ENCODE results near the gene FAM53B.
A peak's percentile ranks its signal among the peaks of the same experiment; 100 is the strongest.
"Not testable (repeated sequence)": the region's sequence is repeated elsewhere in the genome, so short reads cannot be mapped to it uniquely, and the experiment has no call there.

Gene FAM53B

GRCh38 chr10:124746992-124747391, 2.8 kb upstream of the FAM53B start:
- H3K4me1 Mint-ChIP-seq (ENCODE audit: low read depth) = peaks cover 37% of the 10 kb centered on the region

GRCh38 chr10:124746447-124746846, 2.3 kb upstream of the FAM53B start:
- not testable (repeated sequence) for H3K27ac Mint-ChIP-seq; H3K27me3 Mint-ChIP-seq; H3K36me3 Mint-ChIP-seq (ENCODE audit: low read depth); H3K9me3 Mint-ChIP-seq; H3K4me3 Mint-ChIP-seq
- peaks cover 42% of the 10 kb centered on the region for H3K4me1 Mint-ChIP-seq (ENCODE audit: low read depth)

More at GRCh38 chr10:124746992-124747391, 2.8 kb upstream of the FAM53B start:
- H3K27me3 Mint-ChIP-seq = peaks cover 5% of the 10 kb centered on the region
- no peak overlapping the region for H3K4me3 Mint-ChIP-seq
- H3K9me3 Mint-ChIP-seq = no peaks in the 10 kb centered on the region
- no peak overlapping the region for H3K27ac Mint-ChIP-seq
- H3K36me3 Mint-ChIP-seq (ENCODE audit: low read depth) = peaks cover 7% of the 10 kb centered on the region

- Mint-ChIP-seq H3K27me3 (peaks cover 9% of the 10 kb centered on the region), H3K4me1 (ENCODE audit: low read depth) (peaks cover 50% of the 10 kb centered on the region), H3K9me3 (no peaks in the 10 kb centered on the region), H3K27ac (no peak overlapping the region), H3K4me3 (no peak overlapping the region), H3K36me3 (ENCODE audit: low read depth) (peaks cover 7% of the 10 kb centered on the region)
Observed at GRCh38 chr10:124745673-124746072, 1.5 kb upstream of the FAM53B start.

GRCh38 chr10:124745252-124745651, 1.1 kb upstream of the FAM53B start:
- Mint-ChIP-seq H3K9me3 (no peaks in the 10 kb centered on the region), H3K4me3 (peak overlapping the region; percentile 53), H3K36me3 (ENCODE audit: low read depth) (peaks cover 7% of the 10 kb centered on the region), H3K27me3 (peaks cover 11% of the 10 kb centered on the region), H3K4me1 (ENCODE audit: low read depth) (peaks cover 54% of the 10 kb centered on the region), H3K27ac (no peak overlapping the region)

- H3K4me3 Mint-ChIP-seq = peak overlapping the region; percentile 93
- H3K9me3 Mint-ChIP-seq = no peaks in the 10 kb centered on the region
- H3K27me3 Mint-ChIP-seq = peaks cover 20% of the 10 kb centered on the region
- H3K36me3 Mint-ChIP-seq (ENCODE audit: low read depth) = peaks cover 10% of the 10 kb centered on the region
- peaks cover 62% of the 10 kb centered on the region for H3K4me1 Mint-ChIP-seq (ENCODE audit: low read depth)
- peak overlapping the region; percentile 88 for H3K27ac Mint-ChIP-seq
Observed at GRCh38 chr10:124743191-124744101, 732 bp downstream of the FAM53B start.

GRCh38 chr10:124742413-124743190, 1.6 kb downstream of the FAM53B start:
- Mint-ChIP-seq H3K4me1 (ENCODE audit: low read depth) (peaks cover 67% of the 10 kb centered on the region), H3K27ac (peak overlapping the region; percentile 80), H3K9me3 (no peaks in the 10 kb centered on the region), H3K4me3 (peak overlapping the region; percentile 93), H3K36me3 (ENCODE audit: low read depth) (peaks cover 5% of the 10 kb centered on the region), H3K27me3 (peaks cover 20% of the 10 kb centered on the region)

GRCh38 chr10:124741922-124742412, 2.2 kb downstream of the FAM53B start:
- Mint-ChIP-seq H3K27me3 (peaks cover 20% of the 10 kb centered on the region), H3K4me1 (ENCODE audit: low read depth) (peaks cover 73% of the 10 kb centered on the region), H3K9me3 (no peaks in the 10 kb centered on the region), H3K27ac (peak overlapping the region; percentile 80), H3K4me3 (peak overlapping the region; percentile 93), H3K36me3 (ENCODE audit: low read depth) (peaks cover 5% of the 10 kb centered on the region)

- no peaks in the 10 kb centered on the region for H3K9me3 Mint-ChIP-seq
- peaks cover 5% of the 10 kb centered on the region for H3K36me3 Mint-ChIP-seq (ENCODE audit: low read depth)
- peak overlapping the region; percentile 77 for H3K4me3 Mint-ChIP-seq
- H3K27ac Mint-ChIP-seq = peak overlapping the region; percentile 70
- H3K27me3 Mint-ChIP-seq = peaks cover 20% of the 10 kb centered on the region
- H3K4me1 Mint-ChIP-seq (ENCODE audit: low read depth) = peaks cover 78% of the 10 kb centered on the region
Observed at GRCh38 chr10:124741281-124741921, 2.8 kb downstream of the FAM53B start.

GRCh38 chr10:124740369-124741280, 3.6 kb downstream of the FAM53B start:
- peaks cover 5% of the 10 kb centered on the region for H3K36me3 Mint-ChIP-seq (ENCODE audit: low read depth)

GRCh38 chr10:124739986-124740368, 4.2 kb downstream of the FAM53B start:
- peak overlapping the region; percentile 77 for H3K4me3 Mint-ChIP-seq
- peak overlapping the region; percentile 53 for H3K27ac Mint-ChIP-seq

More at GRCh38 chr10:124740369-124741280, 3.6 kb downstream of the FAM53B start:
- Mint-ChIP-seq H3K4me3 (peak overlapping the region; percentile 77), H3K27ac (peak overlapping the region; percentile 70), H3K9me3 (no peaks in the 10 kb centered on the region), H3K4me1 (ENCODE audit: low read depth) (peaks cover 85% of the 10 kb centered on the region), H3K27me3 (peaks cover 20% of the 10 kb centered on the region)

GRCh38 chr10:124739119-124739921, 4.9 kb downstream of the FAM53B start:
- Mint-ChIP-seq H3K36me3 (ENCODE audit: low read depth) (peaks cover 5% of the 10 kb centered on the region), H3K9me3 (no peaks in the 10 kb centered on the region), H3K27ac (peak overlapping the region; percentile 64), H3K4me1 (ENCODE audit: low read depth) (peaks cover 87% of the 10 kb centered on the region), H3K4me3 (peak overlapping the region; percentile 24), H3K27me3 (peaks cover 20% of the 10 kb centered on the region)

More at GRCh38 chr10:124739986-124740368, 4.2 kb downstream of the FAM53B start:
- Mint-ChIP-seq H3K9me3 (no peaks in the 10 kb centered on the region), H3K36me3 (ENCODE audit: low read depth) (peaks cover 5% of the 10 kb centered on the region), H3K27me3 (peaks cover 20% of the 10 kb centered on the region), H3K4me1 (ENCODE audit: low read depth) (peaks cover 85% of the 10 kb centered on the region)

GRCh38 chr10:124738441-124738840, 5.7 kb downstream of the FAM53B start:
- Mint-ChIP-seq H3K27ac (peak overlapping the region; percentile 64), H3K36me3 (ENCODE audit: low read depth) (peaks cover 11% of the 10 kb centered on the region)

GRCh38 chr10:124737708-124738107, 6.5 kb downstream of the FAM53B start:
- Mint-ChIP-seq H3K27me3 (peaks cover 17% of the 10 kb centered on the region), H3K4me1 (ENCODE audit: low read depth) (peaks cover 99% of the 10 kb centered on the region), H3K4me3 (no peak overlapping the region), H3K36me3 (ENCODE audit: low read depth) (peaks cover 14% of the 10 kb centered on the region), H3K27ac (no peak overlapping the region), H3K9me3 (no peaks in the 10 kb centered on the region)

More at GRCh38 chr10:124738441-124738840, 5.7 kb downstream of the FAM53B start:
- Mint-ChIP-seq H3K4me3 (no peak overlapping the region), H3K27me3 (peaks cover 20% of the 10 kb centered on the region), H3K9me3 (no peaks in the 10 kb centered on the region), H3K4me1 (ENCODE audit: low read depth) (peaks cover 96% of the 10 kb centered on the region)

All from stimulated activated naive CD8-positive, alpha-beta T cell treated with anti-CD3 and anti-CD28 coated beads, Interleukin-15, Interleukin-2, amounts not matched to agents 100 ng/mL and 50 ng/mL, for 24 hours (primary cell).